Forelimb muscle (tissue), 1 donor: ENCODE measurements around the gene CST7. TPM values are rescaled to one million over a fixed set of nuclear protein-coding genes. Genes with fewer than 3 reads are reported as not detected.
"Not testable (repeated sequence)": the region's sequence is repeated elsewhere in the genome, so short reads cannot be mapped to it uniquely, and the experiment has no call there.

Experiments
- DNase-seq: peaks from one replicate; pipeline ENCODE4 v3.0.0-alpha.2; 2013; ENCODE audit warnings: low read depth
- polyA plus RNA-seq: library from polyadenylated mRNA; unstranded; fragments of 120-200 nt; gene quantifications from one replicate; pipeline ENCODE4 v1.2.1, GENCODE V29; 2013; ENCODE audit not compliant: insufficient read length

CST7 gene
- polyA plus RNA-seq, 1 donor = 0.70 TPM

- DNase-seq = not testable (repeated sequence)
Observed at GRCh38 chr20:24929867-24930723, 19.0 kb upstream of the CST7 start.

GRCh38 chr20:24930724-24931688 is 18.1 kb upstream of the CST7 start:
- DNase-seq = not testable (repeated sequence)

- DNase-seq = not testable (repeated sequence)
Observed at GRCh38 chr20:24931893-24932292, 17.2 kb upstream of the CST7 start.

GRCh38 chr20:24933266-24933908 is 15.7 kb upstream of the CST7 start:
- DNase-seq = no peak

GRCh38 chr20:24934101-24934661 is 14.9 kb upstream of the CST7 start:
- DNase-seq = no peak

GRCh38 chr20:24934716-24935115 is 14.4 kb upstream of the CST7 start:
- DNase-seq = no peak

GRCh38 chr20:24935140-24935539 is 13.9 kb upstream of the CST7 start:
- DNase-seq = no peak

GRCh38 chr20:24935766-24936525 is 13.1 kb upstream of the CST7 start:
- no peak for DNase-seq

GRCh38 chr20:24936526-24937407 is 12.3 kb upstream of the CST7 start:
- DNase-seq = no peak

- no peak for DNase-seq
Observed at GRCh38 chr20:24937579-24937978, 11.5 kb upstream of the CST7 start.

- DNase-seq = no peak
Observed at GRCh38 chr20:24938498-24938897, 10.6 kb upstream of the CST7 start.

- no peak for DNase-seq
Observed at GRCh38 chr20:24939036-24939435, 10.0 kb upstream of the CST7 start.

GRCh38 chr20:24942679-24943078 is 6.4 kb upstream of the CST7 start:
- DNase-seq = no peak

GRCh38 chr20:24943196-24943595 is 5.9 kb upstream of the CST7 start:
- DNase-seq = no peak

- no peak for DNase-seq
Observed at GRCh38 chr20:24943731-24944130, 5.3 kb upstream of the CST7 start.

- DNase-seq = not testable (repeated sequence)
Observed at GRCh38 chr20:24946376-24946775, 2.7 kb upstream of the CST7 start.

GRCh38 chr20:24948396-24948938 is 602 bp upstream of the CST7 start:
- not testable (repeated sequence) for DNase-seq

- DNase-seq = no peak
Observed at GRCh38 chr20:24949756-24950127, 673 bp downstream of the CST7 start.

- no peak for DNase-seq
Observed at GRCh38 chr20:24950128-24950835, 1.2 kb downstream of the CST7 start.
